Colonic mucosa (tissue), 4 donors: ENCODE results near the gene TANK. TPM values are rescaled to one million over a fixed set of nuclear protein-coding genes. Genes with fewer than 3 reads are reported as not detected.

ENCODE experiments used
- DNase-seq: peaks from one replicate; pipeline ENCODE4 v3.0.0-alpha.2; 2020
- H3K27ac ChIP-seq: fragments of 200-600 bp; one replicate; pipeline ENCODE4 v1.8.0; 2021
- H3K27me3 ChIP-seq: fragments of 200-600 bp; one replicate; pipeline ENCODE4 v1.8.0; 2021
- H3K36me3 ChIP-seq: fragments of 200-600 bp; one replicate; pipeline ENCODE4 v1.8.0; 2021
- H3K4me1 ChIP-seq: fragments of 200-600 bp; one replicate; pipeline ENCODE4 v1.8.0; 2021; ENCODE audit warnings: mild to moderate bottlenecking
- H3K4me3 ChIP-seq: fragments of 200-600 bp; one replicate; pipeline ENCODE4 v1.8.0; 2021
- H3K9ac ChIP-seq, 2 donors: one replicate each; pipeline ENCODE4 v1.7.0; 2013; ENCODE audit warnings: control low read depth in 2 of 2, low read depth in 2 of 2, low read length in 2 of 2
- H3K9me3 ChIP-seq: fragments of 200-600 bp; one replicate; pipeline ENCODE4 v1.8.0; 2021
- intact Hi-C: fragments of 100-400 bp; cut with DNase I; formaldehyde crosslinking; loops from one replicate; pipeline ENCODE4 v1.14.1; 2022
- total RNA-seq, 2 donors: library from RNA; stranded (reverse); fragmentation: NEBNext Ultra II Directional in 1 of 2; extraction: Animal tissue kit (Norgen Biotek cat#: 25700) in 1 of 2; gene quantifications; one replicate each; pipeline ENCODE4 v1.2.1, GENCODE V29; 2021
- TF ChIP-seq, protein P1 (sequence below): fragments of 200-600 bp; IDR thresholded peaks from one replicate; pipeline ENCODE4 v1.8.0; 2022; ENCODE audit warnings: antibody characterized with exemption, mild to moderate bottlenecking
- donor health status: healthy.
- donor health status: DM: no; HTN: no; CAD: no.
- donor health status: DM: no; HTN: no; CAD: no.

TANK gene
- total RNA-seq, 2 donors from 2014 or later = 47.4 to 60.7 TPM

DNA sequence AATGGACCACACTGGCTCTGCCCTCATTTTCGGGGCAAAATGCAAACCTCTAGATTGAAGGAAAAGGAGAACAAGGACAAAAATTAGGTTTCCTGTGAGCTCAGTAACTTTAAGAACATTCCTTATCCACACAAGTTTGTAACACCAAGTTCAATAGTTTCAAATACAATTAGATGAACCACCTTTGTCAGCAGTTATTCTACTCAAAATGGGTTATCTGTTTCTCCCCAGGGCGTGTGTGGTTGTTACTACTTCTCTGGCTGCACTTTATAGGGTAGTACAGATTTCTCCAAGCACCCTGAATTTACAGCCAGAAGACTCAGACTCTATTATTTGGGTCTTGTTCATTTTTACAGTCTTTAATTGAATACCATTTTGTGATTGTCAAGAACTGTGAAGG is 45.0 kb upstream of the TANK start:
- no peak for DNase-seq
- H3K9me3 ChIP-seq = no peaks in the 10 kb centered on the region
- no peak overlapping the region for H3K9ac ChIP-seq
- no peaks in the 10 kb centered on the region for H3K36me3 ChIP-seq
- H3K4me1 ChIP-seq = no peaks in the 10 kb centered on the region
- no peak overlapping the region for H3K27ac ChIP-seq
- intact Hi-C loops = no loop called here
- H3K27me3 ChIP-seq = no peaks in the 10 kb centered on the region
- TF ChIP-seq, protein P1, sequence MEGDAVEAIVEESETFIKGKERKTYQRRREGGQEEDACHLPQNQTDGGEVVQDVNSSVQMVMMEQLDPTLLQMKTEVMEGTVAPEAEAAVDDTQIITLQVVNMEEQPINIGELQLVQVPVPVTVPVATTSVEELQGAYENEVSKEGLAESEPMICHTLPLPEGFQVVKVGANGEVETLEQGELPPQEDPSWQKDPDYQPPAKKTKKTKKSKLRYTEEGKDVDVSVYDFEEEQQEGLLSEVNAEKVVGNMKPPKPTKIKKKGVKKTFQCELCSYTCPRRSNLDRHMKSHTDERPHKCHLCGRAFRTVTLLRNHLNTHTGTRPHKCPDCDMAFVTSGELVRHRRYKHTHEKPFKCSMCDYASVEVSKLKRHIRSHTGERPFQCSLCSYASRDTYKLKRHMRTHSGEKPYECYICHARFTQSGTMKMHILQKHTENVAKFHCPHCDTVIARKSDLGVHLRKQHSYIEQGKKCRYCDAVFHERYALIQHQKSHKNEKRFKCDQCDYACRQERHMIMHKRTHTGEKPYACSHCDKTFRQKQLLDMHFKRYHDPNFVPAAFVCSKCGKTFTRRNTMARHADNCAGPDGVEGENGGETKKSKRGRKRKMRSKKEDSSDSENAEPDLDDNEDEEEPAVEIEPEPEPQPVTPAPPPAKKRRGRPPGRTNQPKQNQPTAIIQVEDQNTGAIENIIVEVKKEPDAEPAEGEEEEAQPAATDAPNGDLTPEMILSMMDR = no peak
- H3K4me3 ChIP-seq = no peak overlapping the region

DNA sequence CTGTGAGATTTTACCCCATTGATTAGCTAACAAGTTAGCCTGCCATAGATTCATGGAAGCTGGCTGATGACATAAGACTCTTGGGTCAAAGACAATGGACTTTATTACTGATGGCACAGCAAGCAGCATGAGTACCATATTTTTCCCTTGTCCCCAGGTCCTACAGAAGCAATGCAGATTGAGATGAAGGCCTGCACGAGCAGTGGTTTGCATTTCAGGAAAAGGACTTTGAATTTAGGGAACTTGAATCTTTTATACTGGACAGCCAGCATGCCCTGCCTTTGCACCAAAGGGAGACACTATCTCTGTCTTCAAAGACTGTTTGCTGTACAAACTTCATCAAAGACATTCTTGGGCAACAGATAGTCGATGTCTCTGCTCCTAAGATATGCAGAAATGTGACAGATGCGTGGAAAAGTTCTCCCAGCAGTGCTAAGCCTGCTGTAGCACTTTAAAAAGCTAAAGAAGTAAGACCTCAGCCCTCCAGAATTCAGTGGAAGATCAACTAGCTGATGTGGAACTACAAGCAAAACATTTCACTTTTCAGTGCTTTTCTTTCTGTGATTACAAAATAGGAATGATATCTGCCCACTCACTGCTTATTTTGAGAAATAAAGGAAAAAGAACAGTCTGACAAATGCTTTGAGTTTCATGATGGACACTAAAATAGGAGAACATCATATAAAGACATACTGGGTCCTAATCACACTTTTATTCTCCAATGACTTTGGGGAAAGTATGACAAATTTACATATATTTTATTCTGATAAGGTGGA is 44.4 kb upstream of the TANK start:
- H3K36me3 ChIP-seq = no peaks in the 10 kb centered on the region
- intact Hi-C loops = no loop called here

DNA sequence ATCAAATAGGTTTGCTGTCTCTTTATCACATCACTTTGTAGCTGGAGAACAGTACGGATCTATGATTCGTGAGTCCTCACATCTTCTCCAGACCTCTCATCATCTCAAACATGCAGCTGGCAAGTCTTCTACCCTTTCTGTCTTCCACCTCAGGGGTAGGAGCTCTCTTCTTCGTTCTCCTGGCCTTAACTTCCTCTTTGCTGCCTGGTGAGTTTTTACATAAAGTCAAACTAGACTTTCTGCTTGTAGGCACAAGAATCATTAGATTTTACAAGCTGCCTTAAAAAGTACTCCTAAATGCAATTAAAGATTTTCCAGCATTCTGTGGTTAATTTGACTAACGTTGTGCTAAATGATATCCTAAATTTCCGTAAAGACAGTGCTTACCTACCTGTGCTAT is 43.7 kb upstream of the TANK start:
- Histone ChIP-seq H3K27me3 (no peaks in the 10 kb centered on the region), H3K4me3 (no peak overlapping the region), H3K27ac (no peak overlapping the region), H3K9ac (no peak overlapping the region), H3K4me1 (no peaks in the 10 kb centered on the region), H3K9me3 (no peaks in the 10 kb centered on the region), H3K36me3 (no peaks in the 10 kb centered on the region)
- intact Hi-C loops = no loop called here
- TF ChIP-seq, protein P1 = no peak
- DNase-seq = no peak

More for the DNA sequence above, 44.4 kb upstream of the TANK start:
- Histone ChIP-seq H3K9me3 (no peaks in the 10 kb centered on the region), H3K4me1 (no peaks in the 10 kb centered on the region), H3K27ac (no peak overlapping the region), H3K9ac (no peak overlapping the region), H3K4me3 (no peak overlapping the region), H3K27me3 (no peaks in the 10 kb centered on the region)
- TF ChIP-seq, protein P1 = no peak
- no peak for DNase-seq

DNA sequence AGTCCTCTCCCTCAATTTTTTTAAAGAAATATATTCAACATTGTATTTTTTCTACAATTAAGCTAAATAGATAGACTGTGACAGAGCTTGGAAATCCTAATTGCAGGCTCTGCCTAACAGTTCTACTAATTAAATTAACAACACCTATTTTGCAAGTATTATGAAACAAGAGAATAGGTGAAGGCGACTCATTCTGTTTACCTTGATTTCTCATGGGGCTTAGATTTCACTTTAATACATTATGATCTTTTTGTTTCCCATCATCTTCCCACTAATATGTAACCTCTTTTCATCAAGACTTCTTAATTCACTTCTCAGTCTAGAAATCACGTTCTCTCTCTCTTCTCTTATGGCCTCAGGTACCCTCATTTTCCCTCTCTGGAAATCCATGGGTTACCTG is 42.7 kb upstream of the TANK start:
- Histone ChIP-seq H3K4me1 (no peaks in the 10 kb centered on the region), H3K27ac (no peak overlapping the region), H3K9ac (no peak overlapping the region), H3K27me3 (no peaks in the 10 kb centered on the region), H3K4me3 (no peak overlapping the region), H3K36me3 (no peaks in the 10 kb centered on the region), H3K9me3 (no peaks in the 10 kb centered on the region)
- TF ChIP-seq, protein P1 = no peak
- no peak for DNase-seq
- intact Hi-C loops = no loop called here

DNA sequence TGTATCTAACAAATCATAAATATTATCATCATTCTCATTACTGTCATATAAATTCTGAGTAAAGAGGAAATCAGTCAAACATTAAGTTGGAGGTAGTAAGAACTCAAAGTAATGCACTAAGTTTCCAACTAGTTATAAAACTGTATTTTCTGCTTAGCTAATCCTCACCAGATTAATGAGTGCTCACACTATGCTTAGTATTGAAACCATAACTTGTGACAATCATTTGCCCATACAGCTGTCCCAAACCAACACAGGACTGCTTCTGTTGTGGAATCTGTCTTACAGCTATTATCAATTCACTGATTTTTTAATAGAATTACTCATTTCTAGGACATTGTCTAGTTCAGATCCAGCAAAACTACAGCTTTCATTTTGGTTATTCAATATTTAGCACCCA is 41.5 kb upstream of the TANK start:
- DNase-seq = no peak
- TF ChIP-seq, protein P1 = no peak
- intact Hi-C loops = no loop called here
- H3K9ac ChIP-seq = no peak overlapping the region
- no peaks in the 10 kb centered on the region for H3K27me3 ChIP-seq
- H3K4me3 ChIP-seq = no peak overlapping the region
- no peaks in the 10 kb centered on the region for H3K36me3 ChIP-seq
- H3K9me3 ChIP-seq = no peaks in the 10 kb centered on the region
- no peaks in the 10 kb centered on the region for H3K4me1 ChIP-seq
- H3K27ac ChIP-seq = no peak overlapping the region
